ENCODE results near the gene TMEM178B. TPM values are rescaled to one million over a fixed set of nuclear protein-coding genes. Genes with fewer than 3 reads are reported as not detected.

TMEM178B gene
- total and polyA plus RNA-seq, 10 of the 15 experiments (the other 5 are each of a cell fraction or from before 2014, with no cell fraction given): 0.01 to 1.1 (median 0.04) TPM; not detected in 2

- no TSS peak for BruUV-seq (replicated peaks)
- Histone ChIP-seq H3K9me3 (replicated peaks; ENCODE audit: control insufficient read depth, insufficient read depth, low read length) (no peaks in the 10 kb centered on the region), H3K27me3 (replicated peaks in 1 of 2; ENCODE audit: control insufficient read depth in 2 of 2, insufficient read depth in 2 of 2, low read length in 1 of 2) (no peaks in the 10 kb centered on the region), H3K36me3 (ENCODE audit: control insufficient read depth in 2 of 2, insufficient read depth in 2 of 2, low read length in 1 of 2) (no peaks in the 10 kb centered on the region), H3K9ac (ENCODE audit: control insufficient read depth, insufficient read depth, low read length) (no peak overlapping the region), H3K4me3 (no peak overlapping the region), H2AFZ (ENCODE audit: control insufficient read depth, low read depth, low read length) (no peak overlapping the region), H4K20me1 (ENCODE audit: control insufficient read depth, insufficient read depth) (no peaks in the 10 kb centered on the region), H3K4me1 (ENCODE audit: control insufficient read depth, insufficient read depth, low read length) (no peaks in the 10 kb centered on the region), H3K79me2 (ENCODE audit: control insufficient read depth, insufficient read depth, low read length) (no peaks in the 10 kb centered on the region), H3K27ac (ENCODE audit: control insufficient read depth, insufficient read depth) (no peak overlapping the region), H3K4me2 (ENCODE audit: control insufficient read depth, insufficient read depth) (no peak overlapping the region)
- in situ Hi-C loops (cut with MboI) (no loop called here), intact Hi-C loops (cut with micrococcal nuclease; ENCODE audit: unreplicated experiment) (no loop called here)
- WGBS (ENCODE audit: insufficient coverage, insufficient replicate concordance, low lambda C conversion rate, missing lambda C conversion rate): 20% methylated on average over 10 of the region's 10 CpGs
- ChIA-PET POLR2A (no interaction called here), RAD21 (ENCODE audit: unreplicated experiment) (no interaction called here), SMC1A (ENCODE audit: uncharacterized antibody, unreplicated experiment) (no interaction called here), CTCF (interaction anchor here (0.6 kb wide), 1 partner anchor 11 kb away, joined by 4 read pairs; no protein-coding TSS in a partner anchor)
- no peak for DNase-seq (ENCODE audit: low read depth, low spot score)
- no peak for ATAC-seq
- TF ChIP-seq LARP7 (IDR thresholded peaks at IDR 0.05): no peak
- TF ChIP-seq FOXK2 (IDR thresholded peaks at IDR 0.05): no peak
- TF ChIP-seq HDAC6 (IDR thresholded peaks at IDR 0.05; ENCODE audit: unreplicated experiment): no peak
- TF ChIP-seq CREM (IDR thresholded peaks at IDR 0.05; ENCODE audit: low read depth): no peak
- no peak for TF ChIP-seq E2F8 (IDR thresholded peaks at IDR 0.05; ENCODE audit: low read depth, partially characterized antibody)
- no peak for TF ChIP-seq ZBTB40 (IDR thresholded peaks at IDR 0.05; ENCODE audit: borderline replicate concordance)
- TF ChIP-seq FOXM1 (IDR thresholded peaks at IDR 0.05; ENCODE audit: low read depth, low read length): no peak
- TF ChIP-seq NR2C1 (IDR thresholded peaks at IDR 0.05): no peak
- TF ChIP-seq TCF3 (IDR thresholded peaks at IDR 0.05; ENCODE audit: borderline replicate concordance, insufficient read depth, low read depth, low read length): no peak
- no peak for FAIRE-seq
Observed at GRCh38 chr7:141409801-141410329, 336.0 kb downstream of the TMEM178B start.

Measured in GM12878 (cell line).